AG10803 (cell line): ENCODE measurements around the gene LRP1B.

ENCODE experiments used
- DNase-seq: peaks from one replicate; pipeline ENCODE4 v3.0.0; 2010; ENCODE audit warnings: low read depth
- H3K4me3 ChIP-seq: 2 replicates; pipeline ENCODE4 v1.5.1; 2011; ENCODE audit warnings: mild to moderate bottlenecking, low read length, control low read depth
- CTCF ChIP-seq: conservative IDR thresholded peaks from 2 replicates; pipeline ENCODE4 v1.5.1; 2011; ENCODE audit warnings: mild to moderate bottlenecking, low read length, control low read depth, inconsistent platforms

LRP1B gene

DNA sequence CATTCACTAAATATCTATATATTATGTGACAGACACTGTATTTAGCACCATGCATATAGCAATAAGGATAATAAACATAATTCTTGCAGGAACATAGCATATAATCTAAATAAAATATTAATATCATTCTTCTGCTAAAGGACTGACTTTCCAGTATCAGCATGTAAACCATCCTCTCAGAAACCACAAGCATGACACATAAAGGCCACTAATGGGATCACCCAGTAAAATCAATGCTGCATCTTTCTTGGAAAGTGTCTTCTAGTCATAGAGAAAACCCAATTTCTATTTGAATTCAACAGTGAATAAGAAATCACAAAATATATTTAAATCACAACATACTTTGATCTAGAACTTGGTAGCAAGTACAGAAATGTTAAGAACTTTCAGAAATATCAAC is 5.8 kb upstream of the LRP1B start:
- DNase-seq: no peak
- H3K4me3 ChIP-seq: no peak overlapping the region
- no peak for TF ChIP-seq CTCF

GRCh38 chr2:142134911-142135310 is 4.1 kb upstream of the LRP1B start:
- TF ChIP-seq CTCF: no peak
- no peak for DNase-seq
- H3K4me3 ChIP-seq: no peak overlapping the region

GRCh38 chr2:142130111-142131009 is 456 bp downstream of the LRP1B start:
- H3K4me3 ChIP-seq: peak overlapping the region; percentile 58
- TF ChIP-seq CTCF: no peak
- DNase-seq: peak; percentile 44

GRCh38 chr2:142128105-142128504 is 2.7 kb downstream of the LRP1B start:
- no peak for TF ChIP-seq CTCF
- H3K4me3 ChIP-seq: no peak overlapping the region
- DNase-seq: no peak

- TF ChIP-seq CTCF: no peak
- DNase-seq: no peak
These were observed 3.6 kb downstream of the LRP1B start for GRCh38 chr2:142127248-142127647.

DNA sequence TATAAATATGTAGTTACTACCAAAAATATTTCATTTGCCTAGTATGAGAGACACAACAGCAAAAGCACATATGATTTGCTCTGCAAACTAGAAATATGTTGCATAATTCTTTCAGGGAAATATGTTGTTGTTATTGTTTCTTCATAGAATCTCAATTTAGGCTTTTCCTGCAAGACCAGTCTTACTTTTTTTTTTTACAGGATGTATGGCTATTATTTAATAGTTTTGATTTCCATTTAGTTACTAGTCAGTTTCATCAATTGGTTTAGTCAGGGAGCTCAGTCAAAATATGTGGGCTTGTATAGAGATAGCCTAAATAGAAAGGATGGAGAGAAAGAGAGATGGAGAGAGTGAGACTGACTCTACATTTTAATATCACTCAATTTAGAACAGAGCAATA is 6.1 kb downstream of the LRP1B start:
- H3K4me3 ChIP-seq: no peak overlapping the region
- no peak for TF ChIP-seq CTCF
- no peak for DNase-seq

More at GRCh38 chr2:142127248-142127647, 3.6 kb downstream of the LRP1B start:
- H3K4me3 ChIP-seq: no peak overlapping the region

DNA sequence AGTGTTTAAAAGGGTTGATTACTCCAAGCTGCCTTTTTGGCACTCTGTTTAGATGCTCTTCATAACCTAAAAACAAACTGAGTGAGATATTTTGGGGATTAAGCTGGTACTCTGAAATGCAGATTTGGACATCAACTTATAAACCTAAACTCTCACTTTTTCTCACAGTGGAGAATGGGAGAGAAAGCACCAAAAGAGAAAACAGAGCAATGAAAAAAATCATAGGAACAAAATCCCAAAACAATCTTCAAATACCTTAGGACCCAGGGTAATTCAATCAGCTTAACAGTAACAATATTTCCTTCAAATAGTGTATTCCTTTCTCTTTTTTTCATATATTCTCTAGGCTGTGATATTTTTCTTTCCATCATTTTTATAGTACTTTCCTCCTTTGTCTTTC is 11.5 kb downstream of the LRP1B start:
- DNase-seq: no peak
- no peak overlapping the region for H3K4me3 ChIP-seq
- no peak for TF ChIP-seq CTCF
